Right kidney (tissue), 1 donor: ENCODE measurements around the gene HEXIM1.
"Not testable (repeated sequence)": the region's sequence is repeated elsewhere in the genome, so short reads cannot be mapped to it uniquely, and the experiment has no call there.

Experiments used
- DNase-seq: peaks from one replicate; pipeline ENCODE4 v3.0.0-alpha.2; 2016

Gene HEXIM1

GRCh38 chr17:45112559-45113423 lies 35.5 kb upstream of the HEXIM1 start:
- no peak for DNase-seq

GRCh38 chr17:45113424-45113754 lies 34.9 kb upstream of the HEXIM1 start:
- DNase-seq, result no peak

GRCh38 chr17:45114117-45114932 lies 34.0 kb upstream of the HEXIM1 start:
- no peak for DNase-seq

- no peak for DNase-seq
Observed at GRCh38 chr17:45115015-45115625, 33.2 kb upstream of the HEXIM1 start.

GRCh38 chr17:45115871-45116270 lies 32.4 kb upstream of the HEXIM1 start:
- DNase-seq, result no peak

- no peak for DNase-seq
Observed at GRCh38 chr17:45116434-45117016, 31.8 kb upstream of the HEXIM1 start.

GRCh38 chr17:45117334-45117733 lies 30.9 kb upstream of the HEXIM1 start:
- DNase-seq, result no peak

- DNase-seq, result no peak
Observed at GRCh38 chr17:45117848-45118646, 30.2 kb upstream of the HEXIM1 start.

- no peak for DNase-seq
Observed at GRCh38 chr17:45118691-45119090, 29.6 kb upstream of the HEXIM1 start.

- DNase-seq, result no peak
Observed at GRCh38 chr17:45119964-45120363, 28.3 kb upstream of the HEXIM1 start.

GRCh38 chr17:45120558-45120957 lies 27.7 kb upstream of the HEXIM1 start:
- no peak for DNase-seq

- no peak for DNase-seq
Observed at GRCh38 chr17:45121055-45121454, 27.2 kb upstream of the HEXIM1 start.

GRCh38 chr17:45123076-45123770 lies 25.1 kb upstream of the HEXIM1 start:
- no peak for DNase-seq

- no peak for DNase-seq
Observed at GRCh38 chr17:45123930-45124796, 24.1 kb upstream of the HEXIM1 start.

GRCh38 chr17:45124797-45125122 lies 23.5 kb upstream of the HEXIM1 start:
- DNase-seq, result not testable (repeated sequence)

- DNase-seq, result no peak
Observed at GRCh38 chr17:45125509-45125908, 22.8 kb upstream of the HEXIM1 start.

- no peak for DNase-seq
Observed at GRCh38 chr17:45127207-45127547, 21.1 kb upstream of the HEXIM1 start.

GRCh38 chr17:45127548-45128300 lies 20.6 kb upstream of the HEXIM1 start:
- no peak for DNase-seq

GRCh38 chr17:45128331-45128730 lies 19.9 kb upstream of the HEXIM1 start:
- no peak for DNase-seq

GRCh38 chr17:45128989-45129388 lies 19.3 kb upstream of the HEXIM1 start:
- no peak for DNase-seq
